Measurements from ENCODE around the gene SEPTIN10.
A peak's percentile ranks its signal among the peaks of the same experiment; 100 is the strongest.

SEPTIN10 gene

DNA sequence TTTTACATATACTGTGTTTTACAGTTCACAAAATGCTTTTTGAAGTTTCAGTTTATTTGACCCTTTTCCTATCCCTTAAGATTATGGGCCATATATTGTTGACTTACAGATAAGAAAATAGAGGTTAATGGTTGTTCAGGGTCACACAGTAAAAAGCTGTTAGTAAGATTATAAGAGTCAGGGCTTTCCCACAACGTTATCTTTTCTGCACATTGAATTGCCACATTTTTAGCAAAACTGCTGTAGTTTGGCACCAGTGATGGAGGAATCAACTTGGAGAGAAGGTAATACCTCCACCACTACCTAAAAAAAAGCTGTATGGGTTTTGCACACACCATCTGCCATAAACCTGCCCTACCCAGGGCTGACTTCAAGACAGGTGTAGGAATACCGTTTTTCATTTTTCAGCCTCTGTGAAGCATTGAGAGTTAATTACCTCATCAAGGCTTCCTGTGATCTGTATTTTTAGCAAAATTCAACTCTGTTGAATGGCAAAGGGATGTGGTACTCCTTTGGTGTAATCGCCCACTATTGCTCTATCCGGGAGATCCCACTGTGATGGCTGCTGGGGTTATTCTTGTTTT, 5.4 kb upstream of the SEPTIN10 start:
- Histone ChIP-seq H2BK5ac (ENCODE audit: low read length) (no peak overlapping the region), H3K9me3 (replicated peaks in 1 of 2; ENCODE audit: control insufficient read depth in 2 of 2, insufficient read depth in 1 of 2, low read depth in 1 of 2, low read length in 2 of 2) (peaks cover 0 to 3% of the 10 kb centered on the region in 2 donors), H3K4me2 (ENCODE audit: insufficient read depth, low read length, poor library complexity, severe bottlenecking) (no peak overlapping the region), H2BK15ac (ENCODE audit: low read length) (no peak overlapping the region), H2AFZ (ENCODE audit: low read length) (no peak overlapping the region), H3K79me1 (ENCODE audit: low read depth, low read length) (peaks cover 7% of the 10 kb centered on the region), H2BK120ac (ENCODE audit: low read depth, low read length) (no peak overlapping the region), H3K4me3 (ENCODE audit: low read length in 2 of 2) (no peak overlapping the region), H3K27me3 (ENCODE audit: control insufficient read depth in 3 of 3, insufficient read depth in 3 of 3, low read depth in 1 of 3, low read length in 3 of 3) (peaks cover 0 to 17% (median 10%) of the 10 kb centered on the region in 3 experiments), H3K14ac (ENCODE audit: low read length) (no peak overlapping the region), H3K18ac (ENCODE audit: low read length) (no peak overlapping the region), H3K36me3 (replicated peaks in 1 of 2; ENCODE audit: control insufficient read depth in 2 of 2, insufficient read depth in 2 of 2, low read length in 2 of 2) (peaks cover 0 to 26% of the 10 kb centered on the region in 2 donors), H4K91ac (ENCODE audit: low read depth, low read length, poor library complexity) (no peak overlapping the region), H2AK5ac (ENCODE audit: low read depth, low read length) (no peak overlapping the region), H3K9ac (ENCODE audit: low read depth, low read length, poor library complexity) (no peak overlapping the region), H2BK12ac (ENCODE audit: low read length) (no peak overlapping the region), H3K4ac (ENCODE audit: low read length) (no peak overlapping the region), H3K23ac (ENCODE audit: low read depth, low read length, poor library complexity) (no peak overlapping the region), H4K8ac (ENCODE audit: low read depth, low read length) (no peak overlapping the region), H3K4me1 (ENCODE audit: control insufficient read depth in 2 of 2, insufficient read depth in 1 of 2, low read depth in 1 of 2, low read length in 2 of 2) (peaks cover 5 to 15% of the 10 kb centered on the region in 2 donors), H3K27ac (replicated peaks; ENCODE audit: low read length) (no peak overlapping the region)
- WGBS, 2 donors (ENCODE audit: extremely low coverage in 2 of 2, insufficient read length in 2 of 2, insufficient replicate concordance in 1 of 2), result no CpG with 5 or more reads among the region's 4 CpGs
- no peak for DNase-seq (ENCODE audit: low spot score)

DNA sequence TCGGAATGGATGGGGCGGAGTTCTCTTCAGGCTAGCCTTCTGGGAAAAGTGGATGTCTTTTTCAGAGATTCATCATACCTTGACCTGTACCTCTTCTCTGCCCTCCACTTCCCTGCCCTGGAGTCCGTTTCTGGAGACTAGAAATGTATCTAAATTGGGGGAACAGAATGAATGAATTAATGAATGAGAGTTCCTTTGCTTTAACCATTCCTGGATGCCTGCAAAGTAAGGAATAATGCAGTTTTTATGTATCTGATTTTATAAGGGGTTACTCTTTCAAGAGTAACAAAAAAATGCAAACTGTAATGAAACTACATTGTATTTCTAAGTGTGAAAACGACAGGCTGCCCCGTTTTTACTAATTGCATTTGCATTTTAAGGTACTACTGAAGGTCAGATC, 2.4 kb upstream of the SEPTIN10 start:
- H4K91ac ChIP-seq (ENCODE audit: low read depth, low read length, poor library complexity), result no peak overlapping the region
- no peak overlapping the region for H2AFZ ChIP-seq (ENCODE audit: low read length)
- WGBS, 2 donors (ENCODE audit: extremely low coverage in 2 of 2, insufficient read length in 2 of 2, insufficient replicate concordance in 1 of 2), result no CpG with 5 or more reads among the region's 5 CpGs
- peaks cover 0 to 26% of the 10 kb centered on the region in 2 donors for H3K36me3 ChIP-seq (replicated peaks in 1 of 2; ENCODE audit: control insufficient read depth in 2 of 2, insufficient read depth in 2 of 2, low read length in 2 of 2)
- H3K4me3 ChIP-seq (ENCODE audit: low read length in 2 of 2), result peak overlapping the region in 1 of 2 donors; percentile 74
- H2BK12ac ChIP-seq (ENCODE audit: low read length), result no peak overlapping the region
- no peak overlapping the region for H2BK120ac ChIP-seq (ENCODE audit: low read depth, low read length)
- H3K23ac ChIP-seq (ENCODE audit: low read depth, low read length, poor library complexity), result no peak overlapping the region
- H3K4me1 ChIP-seq (ENCODE audit: control insufficient read depth in 2 of 2, insufficient read depth in 1 of 2, low read depth in 1 of 2, low read length in 2 of 2), result peaks cover 7 to 15% of the 10 kb centered on the region in 2 donors
- H3K4me2 ChIP-seq (ENCODE audit: insufficient read depth, low read length, poor library complexity, severe bottlenecking), result no peak overlapping the region
- peaks cover 0 to 17% (median 10%) of the 10 kb centered on the region in 3 experiments for H3K27me3 ChIP-seq (ENCODE audit: control insufficient read depth in 3 of 3, insufficient read depth in 3 of 3, low read depth in 1 of 3, low read length in 3 of 3)
- no peak overlapping the region for H2AK5ac ChIP-seq (ENCODE audit: low read depth, low read length)
- no peak overlapping the region for H3K9ac ChIP-seq (ENCODE audit: low read depth, low read length, poor library complexity)
- H3K14ac ChIP-seq (ENCODE audit: low read length), result no peak overlapping the region
- DNase-seq (ENCODE audit: low spot score), result no peak
- no peak overlapping the region for H3K4ac ChIP-seq (ENCODE audit: low read length)
- no peak overlapping the region for H3K27ac ChIP-seq (replicated peaks; ENCODE audit: low read length)
- H3K9me3 ChIP-seq (replicated peaks in 1 of 2; ENCODE audit: control insufficient read depth in 2 of 2, insufficient read depth in 1 of 2, low read depth in 1 of 2, low read length in 2 of 2), result peaks cover 0 to 3% of the 10 kb centered on the region in 2 donors
- no peak overlapping the region for H2BK15ac ChIP-seq (ENCODE audit: low read length)
- no peak overlapping the region for H4K8ac ChIP-seq (ENCODE audit: low read depth, low read length)
- H2BK5ac ChIP-seq (ENCODE audit: low read length), result no peak overlapping the region
- H3K79me1 ChIP-seq (ENCODE audit: low read depth, low read length), result peaks cover 7% of the 10 kb centered on the region
- H3K18ac ChIP-seq (ENCODE audit: low read length), result no peak overlapping the region

- H3K4me2 ChIP-seq (ENCODE audit: insufficient read depth, low read length, poor library complexity, severe bottlenecking), result peak overlapping the region; percentile 93
- H2BK5ac ChIP-seq (ENCODE audit: low read length), result no peak overlapping the region
- H3K27me3 ChIP-seq (ENCODE audit: control insufficient read depth in 3 of 3, insufficient read depth in 3 of 3, low read depth in 1 of 3, low read length in 3 of 3), result peaks cover 0 to 17% (median 10%) of the 10 kb centered on the region in 3 experiments
- H2BK120ac ChIP-seq (ENCODE audit: low read depth, low read length), result no peak overlapping the region
- H3K4me3 ChIP-seq (ENCODE audit: low read length in 2 of 2), result peak overlapping the region; percentile 74 to 92
- H3K4me1 ChIP-seq (ENCODE audit: control insufficient read depth in 2 of 2, insufficient read depth in 1 of 2, low read depth in 1 of 2, low read length in 2 of 2), result peaks cover 7 to 15% of the 10 kb centered on the region in 2 donors
- H4K91ac ChIP-seq (ENCODE audit: low read depth, low read length, poor library complexity), result no peak overlapping the region
- peak overlapping the region; percentile 81 for H2AK5ac ChIP-seq (ENCODE audit: low read depth, low read length)
- H3K9me3 ChIP-seq (replicated peaks in 1 of 2; ENCODE audit: control insufficient read depth in 2 of 2, insufficient read depth in 1 of 2, low read depth in 1 of 2, low read length in 2 of 2), result peaks cover 0 to 3% of the 10 kb centered on the region in 2 donors
- H3K14ac ChIP-seq (ENCODE audit: low read length), result peak overlapping the region; percentile 78
- no peak overlapping the region for H3K4ac ChIP-seq (ENCODE audit: low read length)
- H2BK15ac ChIP-seq (ENCODE audit: low read length), result peak overlapping the region; percentile 83
- no peak overlapping the region for H3K27ac ChIP-seq (replicated peaks; ENCODE audit: low read length)
- H3K79me1 ChIP-seq (ENCODE audit: low read depth, low read length), result peaks cover 9% of the 10 kb centered on the region
- H3K23ac ChIP-seq (ENCODE audit: low read depth, low read length, poor library complexity), result peak overlapping the region; percentile 99
- peak overlapping the region; percentile 90 for H2AFZ ChIP-seq (ENCODE audit: low read length)
- no peak overlapping the region for H2BK12ac ChIP-seq (ENCODE audit: low read length)
- no peak overlapping the region for H3K9ac ChIP-seq (ENCODE audit: low read depth, low read length, poor library complexity)
- no peak overlapping the region for H4K8ac ChIP-seq (ENCODE audit: low read depth, low read length)
- peaks cover 0 to 28% of the 10 kb centered on the region in 2 donors for H3K36me3 ChIP-seq (replicated peaks in 1 of 2; ENCODE audit: control insufficient read depth in 2 of 2, insufficient read depth in 2 of 2, low read length in 2 of 2)
- WGBS, 2 donors (ENCODE audit: extremely low coverage in 2 of 2, insufficient read length in 2 of 2, insufficient replicate concordance in 1 of 2), result no CpG with 5 or more reads among the region's 24 CpGs
- peak overlapping the region; percentile 91 for H3K18ac ChIP-seq (ENCODE audit: low read length)
- no peak for DNase-seq (ENCODE audit: low spot score)
Observed at GRCh38 chr2:109615637-109616144, 1.9 kb upstream of the SEPTIN10 start.
